GM12878 (cell line): ENCODE measurements around the gene RGS6. TPM values are rescaled to one million over a fixed set of nuclear protein-coding genes. Genes with fewer than 3 reads are reported as not detected.

Experiments
- ATAC-seq: fragments of 200-7000 bp; cut with Tn5 transposase; 3 replicates; pipeline ENCODE4 v1.9.1; 2020; ENCODE audit warnings: mild to moderate bottlenecking, moderate library complexity
- BruUV-seq: library from RNA; stranded (reverse); fragments of 400-500 nt; replicated peaks from 2 replicates; lab custom pipeline; 2021; lab: Mats Ljungman, UMichigan
- CTCF ChIA-PET: fragments of 300-600 bp; sonication (Branson Sonifier 250); formaldehyde crosslinking; extraction: SDS; loops from one replicate; lab custom pipeline; 2021; ENCODE audit warnings: inconsistent platforms; lab: Yijun Ruan, JAX
- POLR2A ChIA-PET: fragments of 350-600 bp; formaldehyde crosslinking; extraction: SDS; loops from one replicate; lab custom pipeline; 2021; ENCODE audit warnings: inconsistent platforms; lab: Charles Lee
- RAD21 ChIA-PET: fragments of 300-600 bp; sonication (Branson Sonifier 250); formaldehyde crosslinking; loops from one replicate; lab custom pipeline; 2023; ENCODE audit warnings: antibody characterized with exemption; ENCODE audit not compliant: unreplicated experiment; lab: Charles Lee
- SMC1A ChIA-PET: fragments of 300-600 bp; sonication (Branson Sonifier 250); formaldehyde crosslinking; loops from one replicate; lab custom pipeline; 2023; ENCODE audit not compliant: unreplicated experiment, uncharacterized antibody; lab: Charles Lee
- DNase-seq: peaks from one replicate; pipeline ENCODE4 v3.0.0-alpha.2; 2011; ENCODE audit warnings: low read depth, low spot score
- FAIRE-seq: peaks from 3 replicates; lab custom pipeline; 2011; peaks lifted over from hg19 to GRCh38; lab: Jason Lieb, UNC
- H2AFZ ChIP-seq: 2 replicates; pipeline ENCODE4 v1.6.0; 2011; ENCODE audit warnings: low read depth, low read length, control low read depth; ENCODE audit not compliant: control insufficient read depth
- H3K27ac ChIP-seq: 2 replicates; pipeline ENCODE4 v1.5.1; 2011; ENCODE audit warnings: control low read depth; ENCODE audit not compliant: control insufficient read depth, insufficient read depth
- H3K27me3 ChIP-seq, 2 experiments: replicated peaks in 1 of 2; 2 replicates each; pipeline versions ENCODE4 v1.6.0 to v1.6.1; 2011; ENCODE audit warnings: low read length in 1 of 2; ENCODE audit not compliant: control insufficient read depth in 2 of 2, insufficient read depth in 2 of 2
- H3K36me3 ChIP-seq, 2 experiments: 2 replicates each; pipeline ENCODE4 v1.5.1; 2011; ENCODE audit warnings: low read length in 1 of 2; ENCODE audit not compliant: control insufficient read depth in 2 of 2, insufficient read depth in 2 of 2
- H3K4me1 ChIP-seq: 2 replicates; pipeline ENCODE4 v1.6.1; 2011; ENCODE audit warnings: mild to moderate bottlenecking, low read length, moderate library complexity, mixed read lengths; ENCODE audit not compliant: control insufficient read depth, insufficient read depth
- H3K4me2 ChIP-seq: 2 replicates; pipeline ENCODE4 v1.6.0; 2011; ENCODE audit warnings: control low read depth; ENCODE audit not compliant: control insufficient read depth, insufficient read depth
- H3K4me3 ChIP-seq: fragments of 200-600 bp; sonication (generic); 2 replicates; pipeline ENCODE4 v1.5.1; 2016
- H3K79me2 ChIP-seq: 2 replicates; pipeline ENCODE4 v1.6.0; 2011; ENCODE audit warnings: low read length; ENCODE audit not compliant: control insufficient read depth, insufficient read depth
- H3K9ac ChIP-seq: 2 replicates; pipeline ENCODE4 v1.8.0; 2011; ENCODE audit warnings: low read length, control low read depth, mixed read lengths; ENCODE audit not compliant: control insufficient read depth, insufficient read depth
- H3K9me3 ChIP-seq: replicated peaks from 3 replicates; pipeline ENCODE4 v1.5.1; 2011; ENCODE audit warnings: mild to moderate bottlenecking, low read length; ENCODE audit not compliant: control insufficient read depth, insufficient read depth
- H4K20me1 ChIP-seq: 2 replicates; pipeline ENCODE4 v1.6.0; 2011; ENCODE audit not compliant: control insufficient read depth, insufficient read depth
- BCL11A ChIP-seq: IDR thresholded peaks from 2 replicates; pipeline ENCODE4 v1.6.1; 2011; ENCODE audit warnings: low read depth, low read length
- CBFB ChIP-seq: IDR thresholded peaks from 2 replicates; pipeline ENCODE4 v1.6.1; 2016; ENCODE audit warnings: antibody characterized with exemption, low read depth
- CHD1 ChIP-seq: IDR thresholded peaks from 2 replicates; pipeline ENCODE4 v1.6.1; 2012; ENCODE audit warnings: low read depth, low read length, improper control_type of control experiment
- CHD2 ChIP-seq: IDR thresholded peaks from 2 replicates; pipeline ENCODE4 v1.6.1; 2011; ENCODE audit warnings: low read depth, low read length, improper control_type of control experiment, borderline replicate concordance
- HCFC1 ChIP-seq: fragments of 150-350 bp; IDR thresholded peaks from 2 replicates; pipeline ENCODE4 v1.6.1; 2014; ENCODE audit warnings: low read length
- MYC ChIP-seq: IDR thresholded peaks from 2 replicates; pipeline ENCODE4 v1.6.1; 2011; ENCODE audit warnings: mild to moderate bottlenecking, low read length, moderate library complexity, inconsistent platforms; ENCODE audit not compliant: insufficient read depth, insufficient replicate concordance, insufficient read length, severe bottlenecking
- PAX5 ChIP-seq: IDR thresholded peaks from 2 replicates; pipeline ENCODE4 v1.6.1; 2011; ENCODE audit warnings: low read depth, low read length, borderline replicate concordance
- POLR2A ChIP-seq: IDR thresholded peaks from 2 replicates; pipeline ENCODE4 v1.6.1; 2011; ENCODE audit warnings: low read depth, mild to moderate bottlenecking, low read length
- POLR2AphosphoS5 ChIP-seq: IDR thresholded peaks from 2 replicates; pipeline ENCODE4 v1.6.1; 2011; ENCODE audit warnings: mild to moderate bottlenecking, low read length, inconsistent platforms
- STAT3 ChIP-seq: IDR thresholded peaks from 2 replicates; pipeline ENCODE4 v1.6.1; 2011; ENCODE audit warnings: low read depth, low read length, improper control_type of control experiment
- SUPT20H ChIP-seq: IDR thresholded peaks from 2 replicates; pipeline ENCODE4 v1.6.1; 2011; ENCODE audit warnings: low read depth, mild to moderate bottlenecking, low read length, moderate library complexity, borderline replicate concordance; ENCODE audit not compliant: control insufficient read depth
- WGBS: methylation state at CpG from one replicate; pipeline ENCODE4 v1.1.6; 2016; ENCODE audit warnings: low lambda C conversion rate; ENCODE audit not compliant: insufficient replicate concordance, insufficient coverage; ENCODE audit errors: missing lambda C conversion rate; 5-methylcytosine and 5-hydroxymethylcytosine counted together
- in situ Hi-C: fragments of 300-500 bp; cut with MboI; formaldehyde crosslinking; loops from 9 replicates; pipeline ENCODE4 v1.14.3; 2018; ENCODE audit warnings: mixed read lengths
- intact Hi-C: fragments of 100-400 bp; cut with micrococcal nuclease; formaldehyde crosslinking; loops from one replicate; pipeline ENCODE4 v1.14.2; 2022; ENCODE audit not compliant: unreplicated experiment
- polyA plus RNA-seq, 11 experiments: library from polyadenylated mRNA; depleted of rRNA in 4 of 11; unstranded in 6 of 11; stranded (reverse) in 5 of 11; fragments of >200 nt; fragmentation: Nextera tagmentation in 4 of 11; fragmentation: Illumina TruSeq in 1 of 11; extraction: Ambion mirVana in 4 of 11; extraction: Trizol in 1 of 11; gene quantifications; 1 replicate in 1 of 11; 2 replicates in 10 of 11; pipeline versions ENCODE4 v1.2.1 to v1.2.3, GENCODE V29; 2011 to 2016; ENCODE audit warnings: inconsistent platforms in 2 of 11, missing spikeins in 2 of 11, low read depth in 1 of 11
- total RNA-seq, 4 experiments: library from RNA; depleted of rRNA in 3 of 4; stranded (reverse); fragments of >200 nt in 3 of 4; fragmentation: Illumina TruSeq in 1 of 4; extraction: Trizol in 1 of 4; gene quantifications; 2 replicates each; pipeline versions ENCODE4 v1.2.1 to v1.2.3, GENCODE V29; 2013 to 2021
- TF ChIP-seq, protein P1 (sequence below): fragments of 450-650 bp; IDR thresholded peaks from 2 replicates; pipeline ENCODE4 v1.6.1; 2017; ENCODE audit warnings: mild to moderate bottlenecking, moderate library complexity
- TF ChIP-seq, protein P2 (sequence below): IDR thresholded peaks from 2 replicates; pipeline ENCODE4 v1.6.1; 2012; ENCODE audit warnings: low read length, inconsistent platforms
- TF ChIP-seq, protein P3 (sequence below): IDR thresholded peaks from 2 replicates; pipeline ENCODE4 v1.6.1; 2011; ENCODE audit warnings: low read depth, mild to moderate bottlenecking, low read length, moderate library complexity, borderline replicate concordance; ENCODE audit errors: extremely low read depth
- TF ChIP-seq, protein P4 (sequence below): fragments of 450-650 bp; IDR thresholded peaks from 2 replicates; pipeline ENCODE4 v1.6.1; 2017; ENCODE audit warnings: antibody characterized with exemption, mild to moderate bottlenecking, moderate library complexity

Gene RGS6
- total and polyA plus RNA-seq, 10 of the 15 experiments (the other 5 are each of a cell fraction or from before 2014, with no cell fraction given), result 3.9 to 18.1 (median 12.4) TPM

DNA sequence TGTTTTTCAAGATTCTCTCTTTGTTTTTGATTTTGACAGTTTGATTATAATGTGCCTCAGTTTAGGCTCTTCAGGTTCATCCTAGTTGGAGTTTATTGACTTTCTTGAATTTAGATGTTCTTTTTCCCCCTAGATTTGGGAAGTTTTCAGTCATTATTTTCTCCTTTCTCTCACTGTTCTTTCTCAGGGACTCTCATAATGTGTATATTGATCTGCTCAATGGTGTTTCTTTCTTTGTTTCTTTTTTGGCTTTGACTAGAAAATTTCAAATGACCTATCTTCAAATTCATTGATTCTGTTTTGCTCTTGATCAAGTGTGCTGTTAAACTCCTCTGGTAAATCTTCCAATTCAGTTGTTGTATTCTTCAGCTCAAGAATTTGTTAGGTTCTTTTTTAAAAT lies 108.3 kb downstream of the RGS6 start (continued):
- TF ChIP-seq, protein P1, sequence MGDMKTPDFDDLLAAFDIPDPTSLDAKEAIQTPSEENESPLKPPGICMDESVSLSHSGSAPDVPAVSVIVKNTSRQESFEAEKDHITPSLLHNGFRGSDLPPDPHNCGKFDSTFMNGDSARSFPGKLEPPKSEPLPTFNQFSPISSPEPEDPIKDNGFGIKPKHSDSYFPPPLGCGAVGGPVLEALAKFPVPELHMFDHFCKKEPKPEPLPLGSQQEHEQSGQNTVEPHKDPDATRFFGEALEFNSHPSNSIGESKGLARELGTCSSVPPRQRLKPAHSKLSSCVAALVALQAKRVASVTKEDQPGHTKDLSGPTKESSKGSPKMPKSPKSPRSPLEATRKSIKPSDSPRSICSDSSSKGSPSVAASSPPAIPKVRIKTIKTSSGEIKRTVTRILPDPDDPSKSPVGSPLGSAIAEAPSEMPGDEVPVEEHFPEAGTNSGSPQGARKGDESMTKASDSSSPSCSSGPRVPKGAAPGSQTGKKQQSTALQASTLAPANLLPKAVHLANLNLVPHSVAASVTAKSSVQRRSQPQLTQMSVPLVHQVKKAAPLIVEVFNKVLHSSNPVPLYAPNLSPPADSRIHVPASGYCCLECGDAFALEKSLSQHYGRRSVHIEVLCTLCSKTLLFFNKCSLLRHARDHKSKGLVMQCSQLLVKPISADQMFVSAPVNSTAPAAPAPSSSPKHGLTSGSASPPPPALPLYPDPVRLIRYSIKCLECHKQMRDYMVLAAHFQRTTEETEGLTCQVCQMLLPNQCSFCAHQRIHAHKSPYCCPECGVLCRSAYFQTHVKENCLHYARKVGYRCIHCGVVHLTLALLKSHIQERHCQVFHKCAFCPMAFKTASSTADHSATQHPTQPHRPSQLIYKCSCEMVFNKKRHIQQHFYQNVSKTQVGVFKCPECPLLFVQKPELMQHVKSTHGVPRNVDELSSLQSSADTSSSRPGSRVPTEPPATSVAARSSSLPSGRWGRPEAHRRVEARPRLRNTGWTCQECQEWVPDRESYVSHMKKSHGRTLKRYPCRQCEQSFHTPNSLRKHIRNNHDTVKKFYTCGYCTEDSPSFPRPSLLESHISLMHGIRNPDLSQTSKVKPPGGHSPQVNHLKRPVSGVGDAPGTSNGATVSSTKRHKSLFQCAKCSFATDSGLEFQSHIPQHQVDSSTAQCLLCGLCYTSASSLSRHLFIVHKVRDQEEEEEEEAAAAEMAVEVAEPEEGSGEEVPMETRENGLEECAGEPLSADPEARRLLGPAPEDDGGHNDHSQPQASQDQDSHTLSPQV, result no peak
- TF ChIP-seq CHD1 (no peak), PAX5 (no peak)

DNA sequence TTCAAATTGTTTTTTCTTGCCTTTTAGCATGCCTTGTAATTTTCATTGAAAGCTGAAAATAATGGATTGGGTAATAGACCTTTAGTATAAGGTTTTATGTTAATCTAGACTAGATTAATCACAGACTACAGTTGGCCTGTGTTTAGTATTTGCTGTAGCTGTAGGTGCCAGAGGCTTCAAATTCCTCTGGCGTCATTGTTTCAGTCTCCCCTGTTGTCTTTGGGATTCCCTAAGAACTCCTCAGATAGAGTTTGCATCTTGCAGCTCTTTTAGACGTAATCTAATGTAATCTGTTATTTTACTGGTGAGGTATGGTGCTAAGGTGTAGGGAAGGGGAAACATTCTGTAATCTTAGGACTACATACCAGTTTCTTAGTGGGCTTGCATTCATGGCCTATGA lies 113.0 kb downstream of the RGS6 start:
- intact Hi-C loops (no loop called here), in situ Hi-C loops (no loop called here)
- Histone ChIP-seq H3K27me3 (no peaks in the 10 kb centered on the region), H3K4me2 (no peak overlapping the region), H3K36me3 (no peaks in the 10 kb centered on the region), H4K20me1 (no peaks in the 10 kb centered on the region), H3K27ac (no peak overlapping the region), H3K79me2 (no peaks in the 10 kb centered on the region), H3K9me3 (no peaks in the 10 kb centered on the region; the same call in 1 of the 3 replicates), H3K4me1 (no peaks in the 10 kb centered on the region), H3K4me3 (no peak overlapping the region), H3K9ac (no peak overlapping the region), H2AFZ (no peak overlapping the region)
- WGBS, result 4% methylated on average over 2 of the region's 2 CpGs
- BruUV-seq, result no TSS peak
- DNase-seq (no peak), ATAC-seq (no peak), FAIRE-seq (no peak)
- ChIA-PET RAD21 (no interaction called here), CTCF (interaction anchor here (1.4 to 2.4 kb wide), 2 partner anchors 12 to 21 kb away, joined by 3 to 11 read pairs; no protein-coding TSS in a partner anchor), POLR2A (interaction anchor here (0.6 to 1.6 kb wide), 2 partner anchors 15 to 43 kb away, joined by 3 read pairs; no protein-coding TSS in a partner anchor), SMC1A (interaction anchor here (0.7 to 2.3 kb wide), 5 partner anchors 15 to 77 kb away, joined by 3 to 7 read pairs (median 3); no protein-coding TSS in a partner anchor)
- TF ChIP-seq BCL11A, result no peak
- TF ChIP-seq POLR2AphosphoS5, result no peak
- TF ChIP-seq POLR2A, result no peak
- no peak for TF ChIP-seq MYC
- TF ChIP-seq CBFB, result no peak
- TF ChIP-seq, protein P2, sequence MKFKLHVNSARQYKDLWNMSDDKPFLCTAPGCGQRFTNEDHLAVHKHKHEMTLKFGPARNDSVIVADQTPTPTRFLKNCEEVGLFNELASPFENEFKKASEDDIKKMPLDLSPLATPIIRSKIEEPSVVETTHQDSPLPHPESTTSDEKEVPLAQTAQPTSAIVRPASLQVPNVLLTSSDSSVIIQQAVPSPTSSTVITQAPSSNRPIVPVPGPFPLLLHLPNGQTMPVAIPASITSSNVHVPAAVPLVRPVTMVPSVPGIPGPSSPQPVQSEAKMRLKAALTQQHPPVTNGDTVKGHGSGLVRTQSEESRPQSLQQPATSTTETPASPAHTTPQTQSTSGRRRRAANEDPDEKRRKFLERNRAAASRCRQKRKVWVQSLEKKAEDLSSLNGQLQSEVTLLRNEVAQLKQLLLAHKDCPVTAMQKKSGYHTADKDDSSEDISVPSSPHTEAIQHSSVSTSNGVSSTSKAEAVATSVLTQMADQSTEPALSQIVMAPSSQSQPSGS, result no peak
- TF ChIP-seq, protein P3, sequence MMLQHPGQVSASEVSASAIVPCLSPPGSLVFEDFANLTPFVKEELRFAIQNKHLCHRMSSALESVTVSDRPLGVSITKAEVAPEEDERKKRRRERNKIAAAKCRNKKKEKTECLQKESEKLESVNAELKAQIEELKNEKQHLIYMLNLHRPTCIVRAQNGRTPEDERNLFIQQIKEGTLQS, result no peak
- no peak for TF ChIP-seq STAT3
- no peak for TF ChIP-seq HCFC1
- no peak for TF ChIP-seq CHD2
- TF ChIP-seq, protein P4, sequence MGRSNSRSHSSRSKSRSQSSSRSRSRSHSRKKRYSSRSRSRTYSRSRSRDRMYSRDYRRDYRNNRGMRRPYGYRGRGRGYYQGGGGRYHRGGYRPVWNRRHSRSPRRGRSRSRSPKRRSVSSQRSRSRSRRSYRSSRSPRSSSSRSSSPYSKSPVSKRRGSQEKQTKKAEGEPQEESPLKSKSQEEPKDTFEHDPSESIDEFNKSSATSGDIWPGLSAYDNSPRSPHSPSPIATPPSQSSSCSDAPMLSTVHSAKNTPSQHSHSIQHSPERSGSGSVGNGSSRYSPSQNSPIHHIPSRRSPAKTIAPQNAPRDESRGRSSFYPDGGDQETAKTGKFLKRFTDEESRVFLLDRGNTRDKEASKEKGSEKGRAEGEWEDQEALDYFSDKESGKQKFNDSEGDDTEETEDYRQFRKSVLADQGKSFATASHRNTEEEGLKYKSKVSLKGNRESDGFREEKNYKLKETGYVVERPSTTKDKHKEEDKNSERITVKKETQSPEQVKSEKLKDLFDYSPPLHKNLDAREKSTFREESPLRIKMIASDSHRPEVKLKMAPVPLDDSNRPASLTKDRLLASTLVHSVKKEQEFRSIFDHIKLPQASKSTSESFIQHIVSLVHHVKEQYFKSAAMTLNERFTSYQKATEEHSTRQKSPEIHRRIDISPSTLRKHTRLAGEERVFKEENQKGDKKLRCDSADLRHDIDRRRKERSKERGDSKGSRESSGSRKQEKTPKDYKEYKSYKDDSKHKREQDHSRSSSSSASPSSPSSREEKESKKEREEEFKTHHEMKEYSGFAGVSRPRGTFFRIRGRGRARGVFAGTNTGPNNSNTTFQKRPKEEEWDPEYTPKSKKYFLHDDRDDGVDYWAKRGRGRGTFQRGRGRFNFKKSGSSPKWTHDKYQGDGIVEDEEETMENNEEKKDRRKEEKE, result no peak
- TF ChIP-seq SUPT20H, result no peak
